Thyroid gland (tissue), 4 donors: ENCODE results near the gene TDRD9. TPM values are rescaled to one million over a fixed set of nuclear protein-coding genes. Genes with fewer than 3 reads are reported as not detected.
"Not testable (repeated sequence)": the region's sequence is repeated elsewhere in the genome, so short reads cannot be mapped to it uniquely, and the experiment has no call there.

Source experiments
- DNase-seq, 2 donors: peaks; one replicate each; pipeline ENCODE4 v3.0.0-alpha.2; 2019
- H3K27ac ChIP-seq, 3 donors: fragments of 200-600 bp; sonication (generic); 1 replicate in 2 of 3; 2 replicates in 1 of 3; pipeline ENCODE4 v1.5.1; 2016 to 2019; ENCODE audit warnings: mild to moderate bottlenecking in 1 of 3, moderate library complexity in 1 of 3
- H3K27me3 ChIP-seq: fragments of 200-600 bp; sonication (generic); one replicate; pipeline ENCODE4 v1.5.1; 2019
- H3K36me3 ChIP-seq, 2 donors: fragments of 200-600 bp; sonication (generic); one replicate each; pipeline ENCODE4 v1.5.1; 2016 to 2019
- H3K4me1 ChIP-seq, 2 donors: fragments of 200-600 bp; sonication (generic); one replicate each; pipeline ENCODE4 v1.5.1; 2017 to 2019
- H3K4me3 ChIP-seq, 3 donors: fragments of 200-600 bp; sonication (generic); replicated peaks in 1 of 3; 1 replicate in 2 of 3; 2 replicates in 1 of 3; pipeline ENCODE4 v1.5.1; 2016; ENCODE audit warnings: mild to moderate bottlenecking in 1 of 3
- H3K9me3 ChIP-seq: fragments of 200-600 bp; sonication (generic); one replicate; pipeline ENCODE4 v1.5.1; 2017
- POLR2A ChIP-seq, 2 donors: fragments of 450-650 bp; IDR thresholded peaks; one replicate each; pipeline ENCODE4 v1.6.1; 2017; ENCODE audit warnings: antibody characterized with exemption in 2 of 2, mild to moderate bottlenecking in 2 of 2, moderate library complexity in 1 of 2
- WGBS, 2 donors: methylation state at CpG; one replicate each; pipeline ENCODE4 v1.1.5; 2017; 5-methylcytosine and 5-hydroxymethylcytosine counted together
- intact Hi-C: fragments of 100-400 bp; cut with DNase I; formaldehyde crosslinking; loops from one replicate; pipeline ENCODE4 v1.15.1; 2023
- total RNA-seq, 4 donors: library from RNA; depleted of rRNA; stranded (reverse); fragments of >200 nt; gene quantifications; one replicate each; pipeline ENCODE4 v1.2.3, GENCODE V29; 2016
- TF ChIP-seq, protein P1 (sequence below), 6 experiments: fragments of 200-600 bp in 3 of 6; fragments of 450-650 bp in 3 of 6; sonication (generic) in 3 of 6; IDR thresholded peaks; one replicate each; pipeline ENCODE4 v1.5.1; 2016 to 2019; ENCODE audit warnings: antibody characterized with exemption in 6 of 6, mild to moderate bottlenecking in 2 of 6, inconsistent platforms in 1 of 6, moderate library complexity in 1 of 6

The TDRD9 gene
- total RNA-seq, 4 donors from 2014 or later: 27.4 to 85.1 (median 50.0) TPM

DNA sequence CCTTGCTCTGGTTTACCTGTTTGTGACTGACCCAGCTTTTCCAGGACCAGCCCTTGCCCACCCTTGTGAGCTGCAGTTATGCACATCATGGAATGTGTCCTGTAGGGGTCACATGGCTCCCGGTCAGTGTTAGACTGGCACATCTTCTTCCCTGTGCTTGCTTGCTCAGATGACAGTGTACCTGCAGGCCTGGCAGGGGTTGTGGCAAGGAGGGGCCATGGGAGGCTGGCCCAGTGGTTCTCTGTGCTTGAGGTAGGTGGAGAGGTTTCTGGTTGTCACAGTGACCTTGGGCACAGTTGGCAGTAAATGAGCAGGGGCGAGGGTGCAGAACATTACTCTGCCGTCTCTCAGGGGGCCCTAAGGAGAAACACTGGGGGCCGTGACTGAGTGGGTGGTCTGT lies 41.7 kb downstream of the TDRD9 start:
- H3K36me3 ChIP-seq: no peaks in the 10 kb centered on the region
- H3K27ac ChIP-seq: peak overlapping the region in 1 of 3 donors; percentile 5
- DNase-seq: peak; percentile 63 to 71
- H3K4me3 ChIP-seq: no peak overlapping the region
- H3K9me3 ChIP-seq: no peaks in the 10 kb centered on the region
- intact Hi-C loops: loop anchor here (10.0 kb wide), 1 partner anchor 165 kb away; no protein-coding TSS in a partner anchor
- peaks cover 12 to 34% of the 10 kb centered on the region in 2 donors for H3K4me1 ChIP-seq
- no peaks in the 10 kb centered on the region for H3K27me3 ChIP-seq
- no peak for TF ChIP-seq POLR2A (IDR thresholded peaks at IDR 0.05)
- TF ChIP-seq, protein P1, sequence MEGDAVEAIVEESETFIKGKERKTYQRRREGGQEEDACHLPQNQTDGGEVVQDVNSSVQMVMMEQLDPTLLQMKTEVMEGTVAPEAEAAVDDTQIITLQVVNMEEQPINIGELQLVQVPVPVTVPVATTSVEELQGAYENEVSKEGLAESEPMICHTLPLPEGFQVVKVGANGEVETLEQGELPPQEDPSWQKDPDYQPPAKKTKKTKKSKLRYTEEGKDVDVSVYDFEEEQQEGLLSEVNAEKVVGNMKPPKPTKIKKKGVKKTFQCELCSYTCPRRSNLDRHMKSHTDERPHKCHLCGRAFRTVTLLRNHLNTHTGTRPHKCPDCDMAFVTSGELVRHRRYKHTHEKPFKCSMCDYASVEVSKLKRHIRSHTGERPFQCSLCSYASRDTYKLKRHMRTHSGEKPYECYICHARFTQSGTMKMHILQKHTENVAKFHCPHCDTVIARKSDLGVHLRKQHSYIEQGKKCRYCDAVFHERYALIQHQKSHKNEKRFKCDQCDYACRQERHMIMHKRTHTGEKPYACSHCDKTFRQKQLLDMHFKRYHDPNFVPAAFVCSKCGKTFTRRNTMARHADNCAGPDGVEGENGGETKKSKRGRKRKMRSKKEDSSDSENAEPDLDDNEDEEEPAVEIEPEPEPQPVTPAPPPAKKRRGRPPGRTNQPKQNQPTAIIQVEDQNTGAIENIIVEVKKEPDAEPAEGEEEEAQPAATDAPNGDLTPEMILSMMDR (IDR thresholded peaks at IDR 0.05): no peak
- 53 to 57% methylated on average over 4 of the region's 4 CpGs for WGBS, 2 donors

DNA sequence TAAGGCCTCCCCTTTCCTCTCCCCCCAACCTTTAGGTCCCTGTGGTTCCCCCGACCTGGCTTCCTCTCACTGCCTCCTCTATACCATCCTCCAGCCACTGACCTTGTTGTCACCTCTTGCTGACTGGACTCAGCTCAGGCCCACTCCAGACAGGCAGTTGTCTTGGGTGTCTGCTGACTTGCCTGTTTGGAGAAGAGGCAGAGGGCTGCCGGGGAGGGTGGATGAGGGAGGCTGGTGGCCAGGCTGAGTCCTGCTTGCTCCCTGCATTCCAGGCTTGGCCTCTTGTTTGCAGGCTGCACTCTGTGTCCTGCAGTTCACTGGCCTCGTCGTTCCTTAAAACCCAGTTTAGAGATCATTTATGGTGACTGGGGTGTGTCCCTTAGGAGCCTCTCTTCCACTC lies 45.1 kb downstream of the TDRD9 start:
- Histone ChIP-seq H3K27me3 (no peaks in the 10 kb centered on the region), H3K36me3 (no peaks in the 10 kb centered on the region), H3K9me3 (no peaks in the 10 kb centered on the region), H3K4me1 (peaks cover 12 to 24% of the 10 kb centered on the region in 2 donors), H3K27ac (peak overlapping the region; percentile 30 to 86 (median 76)), H3K4me3 (no peak overlapping the region)
- peak; percentile 61 to 68 for DNase-seq
- WGBS, 2 donors: 41 to 42% methylated on average over 4 of the region's 4 CpGs
- TF ChIP-seq, protein P1 (IDR thresholded peaks at IDR 0.05): no peak
- TF ChIP-seq POLR2A (IDR thresholded peaks at IDR 0.05): no peak
- intact Hi-C loops: loop anchor here (10.0 kb wide), 1 partner anchor 169 kb away; no protein-coding TSS in a partner anchor

DNA sequence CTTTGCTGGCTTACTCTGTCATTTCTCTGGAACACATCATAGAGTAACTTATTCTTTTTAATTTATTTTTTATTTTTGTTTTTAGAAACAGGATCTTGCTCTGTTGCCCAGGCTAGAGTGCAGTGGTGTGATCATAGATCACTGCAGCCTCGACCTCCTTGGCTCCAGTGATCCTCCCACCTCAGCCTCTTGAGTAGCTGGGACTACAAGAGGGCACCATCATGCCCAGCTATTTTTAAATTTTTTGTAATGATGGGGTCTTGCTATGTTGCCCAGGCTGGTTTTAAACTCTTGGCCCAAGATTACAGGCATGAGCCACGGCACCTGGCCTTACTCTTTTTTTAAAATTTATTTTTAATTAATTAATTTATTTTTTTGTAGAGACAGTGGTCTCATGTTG lies 46.3 kb downstream of the TDRD9 start:
- H3K9me3 ChIP-seq: no peaks in the 10 kb centered on the region
- peaks cover 12 to 23% of the 10 kb centered on the region in 2 donors for H3K4me1 ChIP-seq
- no peaks in the 10 kb centered on the region for H3K36me3 ChIP-seq
- no peak for DNase-seq
- TF ChIP-seq POLR2A (IDR thresholded peaks at IDR 0.05): no peak
- TF ChIP-seq, protein P1 (IDR thresholded peaks at IDR 0.05): no peak
- H3K4me3 ChIP-seq: no peak overlapping the region
- no peak overlapping the region for H3K27ac ChIP-seq
- intact Hi-C loops: loop anchor here (10.0 kb wide), 1 partner anchor 170 kb away; no protein-coding TSS in a partner anchor
- WGBS, 2 donors: 86 to 93% methylated on average over 2 of the region's 2 CpGs
- no peaks in the 10 kb centered on the region for H3K27me3 ChIP-seq

DNA sequence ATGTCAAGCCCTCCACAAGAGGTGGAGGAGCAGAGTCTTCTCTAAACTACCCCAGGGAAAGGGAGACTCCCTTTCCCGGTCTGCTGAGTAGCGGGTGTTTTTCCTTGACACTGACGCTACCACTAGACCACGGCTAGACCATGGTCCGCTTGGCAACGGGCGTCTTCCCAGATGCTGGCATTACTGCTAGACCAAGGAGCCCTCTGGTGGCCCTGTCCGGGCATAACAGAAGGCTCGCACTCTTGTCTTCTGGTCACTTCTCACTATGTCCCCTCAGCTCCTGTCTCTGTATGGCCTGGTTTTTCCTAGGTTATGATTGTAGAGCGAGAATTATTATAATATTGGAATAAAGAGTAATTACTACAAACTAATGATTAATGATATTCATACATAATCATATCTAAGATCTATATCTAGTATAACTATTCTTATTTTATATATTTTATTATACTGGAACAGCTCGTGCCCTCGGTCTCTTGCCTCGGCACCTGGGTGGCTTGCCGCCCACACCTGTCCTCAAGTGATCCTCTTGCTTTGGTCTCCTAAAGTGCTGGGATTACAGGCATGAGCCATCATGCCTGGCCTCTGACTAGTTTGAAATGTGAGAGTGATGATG lies 52.5 kb downstream of the TDRD9 start:
- H3K9me3 ChIP-seq, H3K4me1 ChIP-seq, H3K4me3 ChIP-seq, H3K36me3 ChIP-seq, intact Hi-C loops, H3K27me3 ChIP-seq: not testable (repeated sequence)
- peak; percentile 91 for DNase-seq
- TF ChIP-seq, protein P1 (IDR thresholded peaks at IDR 0.05): peak; percentile 54 to 92 (median 86)
- peak overlapping the region; percentile 18 to 62 (median 54) for H3K27ac ChIP-seq
- WGBS, 2 donors: 39% methylated on average over 14 of the region's 14 CpGs

DNA sequence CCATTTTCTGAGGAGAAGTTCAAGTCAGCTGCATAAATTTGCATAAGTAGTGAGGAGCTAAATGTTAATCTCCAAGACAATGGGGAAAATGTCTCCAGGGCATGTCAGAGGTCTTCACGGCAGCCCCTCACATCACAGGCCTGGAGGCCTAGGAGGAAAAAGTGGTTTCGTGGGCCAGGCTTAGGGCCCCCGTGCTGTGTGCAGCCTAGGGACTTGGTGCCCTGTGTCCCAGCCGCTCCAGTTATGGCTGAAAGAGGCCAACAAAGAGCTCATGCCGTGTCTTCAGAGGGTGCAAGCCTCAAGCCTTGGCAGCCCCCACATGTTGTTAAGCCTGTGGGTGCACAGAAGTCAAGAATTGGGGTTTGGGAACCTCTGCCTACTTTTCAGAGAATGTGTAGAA lies 55.9 kb downstream of the TDRD9 start:
- Histone ChIP-seq H3K27ac (peak overlapping the region in 1 of 3 donors; percentile 30), H3K36me3 (no peaks in the 10 kb centered on the region), H3K4me1 (peaks cover 0 to 3% of the 10 kb centered on the region in 2 donors), H3K27me3 (no peaks in the 10 kb centered on the region), H3K4me3 (no peak overlapping the region), H3K9me3 (no peaks in the 10 kb centered on the region)
- no peak for TF ChIP-seq POLR2A (IDR thresholded peaks at IDR 0.05)
- TF ChIP-seq, protein P1 (IDR thresholded peaks at IDR 0.05): no peak
- DNase-seq: no peak
- intact Hi-C loops: no loop called here
- 90 to 92% methylated on average over 5 of the region's 5 CpGs for WGBS, 2 donors
